ENCODE measurements around the gene FOCAD. TPM values are rescaled to one million over a fixed set of nuclear protein-coding genes. Genes with fewer than 3 reads are reported as not detected.

FOCAD gene
- total and polyA plus RNA-seq, 2 of the 8 experiments (the other 6 are each of a cell fraction or from before 2014, with no cell fraction given) = 22.0 to 38.4 TPM

GRCh38 chr9:20681467-20681866, 2.6 kb upstream of the FOCAD start:
- POLR2A ChIA-PET (ENCODE audit: partially characterized antibody) = interaction anchor here (0.6 kb wide), 1 partner anchor 36 kb away, joined by 3 read pairs; no protein-coding TSS in a partner anchor
- no peak overlapping the region for H2BK15ac ChIP-seq (ENCODE audit: low read length)
- CTCF ChIA-PET (ENCODE audit: partially characterized antibody) = no interaction called here
- TF ChIP-seq POLR2AphosphoS5 (IDR thresholded peaks at IDR 0.05; ENCODE audit: low read depth, low read length) = no peak
- no peak for TF ChIP-seq SAP30 (IDR thresholded peaks at IDR 0.05; ENCODE audit: insufficient read depth, insufficient replicate concordance, low read length)
- TF ChIP-seq SP4 (IDR thresholded peaks at IDR 0.05; ENCODE audit: low read length) = no peak
- no peak for TF ChIP-seq EP300 (IDR thresholded peaks at IDR 0.05; ENCODE audit: borderline replicate concordance in 1 of 2, low read depth in 2 of 2, low read length in 2 of 2)
- TF ChIP-seq ATF3 (IDR thresholded peaks at IDR 0.05; ENCODE audit: insufficient read depth, low read depth, low read length) = no peak
- TF ChIP-seq POU5F1 (IDR thresholded peaks at IDR 0.05; ENCODE audit: low read depth, low read length) = no peak
- TF ChIP-seq JUN (IDR thresholded peaks at IDR 0.05; ENCODE audit: low read depth, low read length) = no peak
- TF ChIP-seq SIN3A (conservative IDR thresholded peaks at IDR 0.05 in 1 of 2, IDR thresholded peaks at IDR 0.05 in 1 of 2; ENCODE audit: low read depth in 1 of 2, low read length in 2 of 2) = no peak
- TF ChIP-seq, protein P1, sequence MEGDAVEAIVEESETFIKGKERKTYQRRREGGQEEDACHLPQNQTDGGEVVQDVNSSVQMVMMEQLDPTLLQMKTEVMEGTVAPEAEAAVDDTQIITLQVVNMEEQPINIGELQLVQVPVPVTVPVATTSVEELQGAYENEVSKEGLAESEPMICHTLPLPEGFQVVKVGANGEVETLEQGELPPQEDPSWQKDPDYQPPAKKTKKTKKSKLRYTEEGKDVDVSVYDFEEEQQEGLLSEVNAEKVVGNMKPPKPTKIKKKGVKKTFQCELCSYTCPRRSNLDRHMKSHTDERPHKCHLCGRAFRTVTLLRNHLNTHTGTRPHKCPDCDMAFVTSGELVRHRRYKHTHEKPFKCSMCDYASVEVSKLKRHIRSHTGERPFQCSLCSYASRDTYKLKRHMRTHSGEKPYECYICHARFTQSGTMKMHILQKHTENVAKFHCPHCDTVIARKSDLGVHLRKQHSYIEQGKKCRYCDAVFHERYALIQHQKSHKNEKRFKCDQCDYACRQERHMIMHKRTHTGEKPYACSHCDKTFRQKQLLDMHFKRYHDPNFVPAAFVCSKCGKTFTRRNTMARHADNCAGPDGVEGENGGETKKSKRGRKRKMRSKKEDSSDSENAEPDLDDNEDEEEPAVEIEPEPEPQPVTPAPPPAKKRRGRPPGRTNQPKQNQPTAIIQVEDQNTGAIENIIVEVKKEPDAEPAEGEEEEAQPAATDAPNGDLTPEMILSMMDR (IDR thresholded peaks at IDR 0.05; ENCODE audit: control extremely low read depth in 1 of 3, insufficient read depth in 1 of 3, low read depth in 1 of 3, low read length in 3 of 3) = no peak

More at GRCh38 chr9:20681467-20681866, 2.6 kb upstream of the FOCAD start:
- peaks cover 3% of the 10 kb centered on the region; the same call in 1 of the 2 replicates for H3K79me1 ChIP-seq (ENCODE audit: low read depth, low read length)
- no peak overlapping the region for H3K4ac ChIP-seq (replicated peaks; ENCODE audit: insufficient read length, low read depth, low read length)
- peaks cover 3 to 10% (median 6%) of the 10 kb centered on the region in 4 experiments; a peak in 4 of 7 replicates for H3K4me1 ChIP-seq (replicated peaks in 1 of 4; ENCODE audit: control insufficient read depth in 3 of 4, insufficient read depth in 4 of 4, low read length in 3 of 4)
- H3K23me2 ChIP-seq (ENCODE audit: low read depth, low read length) = peaks cover 7% of the 10 kb centered on the region
- no peak overlapping the region for H3K4me3 ChIP-seq (ENCODE audit: extremely low read depth in 1 of 4, insufficient read depth in 2 of 4, low read depth in 3 of 4, low read length in 4 of 4)
- no peak overlapping the region for H3K9ac ChIP-seq (replicated peaks in 1 of 4; ENCODE audit: extremely low read depth in 1 of 4, low read depth in 3 of 4, low read length in 3 of 4)
- H4K20me1 ChIP-seq (replicated peaks in 1 of 2; ENCODE audit: control insufficient read depth in 1 of 2, insufficient read depth in 2 of 2, low read length in 2 of 2) = peaks cover 0 to 3% of the 10 kb centered on the region in 2 experiments
- no peak overlapping the region for H2BK5ac ChIP-seq (ENCODE audit: low read depth, low read length)
- H4K5ac ChIP-seq (ENCODE audit: insufficient read length, low read depth, low read length) = no peak overlapping the region
- no peak overlapping the region for H2BK120ac ChIP-seq (replicated peaks; ENCODE audit: low read depth, low read length)
- no peak overlapping the region for H3K23ac ChIP-seq (ENCODE audit: insufficient read length)
- no peak overlapping the region for H3K56ac ChIP-seq (replicated peaks; ENCODE audit: insufficient read length, low read depth, low read length)
- H3K9me3 ChIP-seq (ENCODE audit: insufficient read depth in 2 of 2, low read depth in 1 of 2, low read length in 1 of 2) = no peaks in the 10 kb centered on the region
- no peaks in the 10 kb centered on the region for H3K27me3 ChIP-seq (replicated peaks in 1 of 4; ENCODE audit: control insufficient read depth in 3 of 4, extremely low read depth in 1 of 4, insufficient read depth in 3 of 4, low read length in 3 of 4)
- no peak overlapping the region for H2BK12ac ChIP-seq (ENCODE audit: low read depth, low read length)
- H3K4me2 ChIP-seq (ENCODE audit: insufficient read depth in 1 of 2, low read depth in 2 of 2, low read length in 2 of 2) = no peak overlapping the region
- no peak overlapping the region for H2AFZ ChIP-seq (ENCODE audit: low read length)
- no peak overlapping the region for H4K8ac ChIP-seq (ENCODE audit: extremely low read depth, insufficient read depth, low read length)
- no peak overlapping the region for H3K27ac ChIP-seq (ENCODE audit: low read depth, low read length)
- no peak overlapping the region for H4K91ac ChIP-seq (replicated peaks; ENCODE audit: insufficient read length, low read length)
- peaks cover 0 to 20% of the 10 kb centered on the region in 2 experiments; a peak in 2 of 4 replicates for H3K79me2 ChIP-seq (ENCODE audit: control insufficient read depth in 1 of 2, insufficient read depth in 2 of 2, low read length in 2 of 2)
- DNase-seq (ENCODE audit: low read depth in 1 of 2, low spot score in 2 of 2) = no peak
- H2BK20ac ChIP-seq (ENCODE audit: low read length) = no peak overlapping the region
- no peak overlapping the region for H3K18ac ChIP-seq (ENCODE audit: extremely low read depth, low read length)
- H3K14ac ChIP-seq (ENCODE audit: insufficient read length) = no peak overlapping the region
- no peak for FAIRE-seq
- H3K36me3 ChIP-seq (ENCODE audit: control insufficient read depth in 2 of 4, insufficient read depth in 4 of 4, low read length in 3 of 4) = no peaks in the 10 kb centered on the region
- no peak overlapping the region for H2AK5ac ChIP-seq (ENCODE audit: low read depth, low read length)
- WGBS, 2 experiments (ENCODE audit: extremely low coverage in 1 of 2, insufficient coverage in 1 of 2, insufficient read length in 1 of 2, insufficient replicate concordance in 2 of 2, low coverage in 1 of 2, low lambda C conversion rate in 2 of 2, missing lambda C conversion rate in 1 of 2) = 87% methylated on average over 2 of the region's 2 CpGs; no CpG with 5 or more reads in 1 of the 2 experiments

Data from H1 (cell line).